Transverse colon (tissue), 4 donors: ENCODE results near the gene ME3.

ENCODE experiments used
- EP300 ChIP-seq: sonication (generic); formaldehyde crosslinking; IDR thresholded peaks from one replicate; pipeline ENCODE4 v1.6.1; 2017; ENCODE audit warnings: antibody characterized with exemption, low read depth
- POLR2A ChIP-seq: fragments of 450-650 bp; IDR thresholded peaks from one replicate; pipeline ENCODE4 v1.6.1; 2016; ENCODE audit warnings: antibody characterized with exemption, mild to moderate bottlenecking, moderate library complexity
- POLR2AphosphoS5 ChIP-seq, 3 donors: sonication (generic); formaldehyde crosslinking; IDR thresholded peaks; one replicate each; pipeline ENCODE4 v1.6.1; 2016; ENCODE audit warnings: antibody characterized with exemption in 3 of 3
- TF ChIP-seq, protein P1 (sequence below), 5 experiments: fragments of 200-600 bp in 3 of 5; fragments of 450-650 bp in 2 of 5; sonication (generic) in 3 of 5; IDR thresholded peaks; 1 replicate in 2 of 5; 2 replicates in 3 of 5; pipeline ENCODE4 v1.5.1; 2016 to 2017; ENCODE audit warnings: antibody characterized with exemption in 5 of 5, inconsistent platforms in 3 of 5, mild to moderate bottlenecking in 2 of 5, moderate library complexity in 1 of 5

DNA sequence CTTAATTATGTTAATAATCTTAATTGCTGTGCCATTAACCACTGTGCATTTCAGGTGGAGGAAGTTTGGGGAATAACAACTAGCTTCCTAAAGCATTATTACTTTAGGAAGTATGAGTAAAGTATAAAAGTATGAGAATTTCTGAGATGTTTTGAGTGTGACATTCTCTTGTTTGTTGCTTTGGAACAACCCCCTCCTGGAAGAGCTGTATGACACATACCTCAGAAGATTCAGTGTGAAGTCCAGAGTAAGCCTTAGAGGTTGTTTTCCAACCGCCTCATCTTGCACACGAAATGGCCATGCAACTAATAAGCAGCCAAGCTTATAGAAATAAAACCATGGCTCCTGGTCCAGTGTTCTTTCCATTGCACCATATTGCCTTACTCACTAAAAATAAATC lies 276.0 kb downstream of the ME3 start:
- TF ChIP-seq POLR2A (no peak), POLR2AphosphoS5 (IDR thresholded peaks at IDR 0.05) (no peak), EP300 (no peak)
- TF ChIP-seq, protein P1, sequence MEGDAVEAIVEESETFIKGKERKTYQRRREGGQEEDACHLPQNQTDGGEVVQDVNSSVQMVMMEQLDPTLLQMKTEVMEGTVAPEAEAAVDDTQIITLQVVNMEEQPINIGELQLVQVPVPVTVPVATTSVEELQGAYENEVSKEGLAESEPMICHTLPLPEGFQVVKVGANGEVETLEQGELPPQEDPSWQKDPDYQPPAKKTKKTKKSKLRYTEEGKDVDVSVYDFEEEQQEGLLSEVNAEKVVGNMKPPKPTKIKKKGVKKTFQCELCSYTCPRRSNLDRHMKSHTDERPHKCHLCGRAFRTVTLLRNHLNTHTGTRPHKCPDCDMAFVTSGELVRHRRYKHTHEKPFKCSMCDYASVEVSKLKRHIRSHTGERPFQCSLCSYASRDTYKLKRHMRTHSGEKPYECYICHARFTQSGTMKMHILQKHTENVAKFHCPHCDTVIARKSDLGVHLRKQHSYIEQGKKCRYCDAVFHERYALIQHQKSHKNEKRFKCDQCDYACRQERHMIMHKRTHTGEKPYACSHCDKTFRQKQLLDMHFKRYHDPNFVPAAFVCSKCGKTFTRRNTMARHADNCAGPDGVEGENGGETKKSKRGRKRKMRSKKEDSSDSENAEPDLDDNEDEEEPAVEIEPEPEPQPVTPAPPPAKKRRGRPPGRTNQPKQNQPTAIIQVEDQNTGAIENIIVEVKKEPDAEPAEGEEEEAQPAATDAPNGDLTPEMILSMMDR (IDR thresholded peaks at IDR 0.05): no peak
